GM19025 (cell line): ENCODE measurements around the gene ALOXE3.

Experiments used
- ATAC-seq: cut with Tn5 transposase; IDR thresholded peaks from one replicate; pipeline ENCODE4 v1.9.1; 2021; ENCODE audit warnings: mild to moderate bottlenecking, low read depth, moderate library complexity; ENCODE audit not compliant: unreplicated experiment

The ALOXE3 gene

DNA sequence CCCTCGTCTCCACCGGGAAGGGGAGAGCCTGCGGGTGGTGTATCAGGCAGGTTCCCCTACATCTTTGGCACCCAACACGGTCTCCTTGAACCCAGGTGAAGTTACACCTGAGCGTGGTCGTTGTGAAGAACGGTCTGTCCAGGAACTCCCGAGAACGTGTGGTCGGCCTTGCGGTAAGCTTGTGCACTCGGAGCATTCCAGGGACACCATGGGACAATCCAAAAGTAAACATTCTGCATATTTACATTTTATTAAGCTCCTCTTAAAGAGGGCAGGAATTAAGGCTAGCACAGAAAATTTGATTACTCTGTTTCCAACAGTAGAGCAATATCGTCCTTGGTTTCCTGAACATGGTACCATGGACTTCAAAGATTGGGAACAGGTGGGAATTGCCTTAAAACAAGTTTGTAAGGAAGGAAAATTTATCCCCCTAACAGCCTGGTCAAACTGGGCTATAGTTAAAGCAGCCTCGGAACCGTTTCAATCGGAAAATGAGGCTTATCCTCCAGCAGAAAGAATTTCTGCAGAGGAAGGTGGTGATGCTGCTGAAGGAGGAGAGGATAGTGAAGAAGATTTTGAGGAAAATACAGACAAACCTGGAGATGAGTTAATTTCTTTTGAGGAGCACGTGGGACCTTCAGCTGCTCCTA lies 61.2 kb downstream of the ALOXE3 start:
- ATAC-seq, result no peak

DNA sequence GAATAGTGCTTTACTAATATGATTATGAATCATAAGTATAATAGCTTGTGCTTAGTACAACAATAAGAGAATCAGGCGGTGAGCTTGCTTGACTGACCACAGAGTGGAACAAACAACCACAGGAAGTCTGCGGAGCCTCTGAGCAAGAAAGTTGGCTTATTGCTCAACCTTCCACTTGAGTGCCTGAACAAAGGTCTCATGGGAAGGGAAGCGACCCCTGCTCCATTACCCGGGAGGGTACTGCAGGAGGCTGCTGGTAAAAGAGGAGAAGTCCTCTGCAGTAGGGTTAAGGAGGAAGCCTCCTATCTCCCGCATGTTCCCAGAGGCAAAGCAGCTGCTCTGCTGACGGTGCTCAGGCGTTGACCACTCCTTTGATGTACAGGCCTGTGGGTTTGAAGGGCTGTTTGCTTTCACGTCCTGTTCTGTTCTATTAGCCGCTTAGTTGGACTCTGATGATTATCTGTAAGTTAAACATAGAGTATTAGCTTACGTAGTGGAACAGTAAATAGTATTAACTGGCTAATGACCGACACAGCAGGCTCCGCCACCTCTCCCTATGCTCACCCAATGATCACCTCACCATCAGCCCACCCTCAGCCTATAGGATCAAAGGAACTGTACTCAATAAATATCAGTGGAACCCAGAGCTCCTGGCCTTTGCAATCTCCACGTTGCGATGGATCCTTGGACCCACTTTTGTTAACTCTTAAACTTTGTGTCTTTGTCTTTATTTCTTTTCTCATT lies 61.9 kb downstream of the ALOXE3 start:
- no peak for ATAC-seq

DNA sequence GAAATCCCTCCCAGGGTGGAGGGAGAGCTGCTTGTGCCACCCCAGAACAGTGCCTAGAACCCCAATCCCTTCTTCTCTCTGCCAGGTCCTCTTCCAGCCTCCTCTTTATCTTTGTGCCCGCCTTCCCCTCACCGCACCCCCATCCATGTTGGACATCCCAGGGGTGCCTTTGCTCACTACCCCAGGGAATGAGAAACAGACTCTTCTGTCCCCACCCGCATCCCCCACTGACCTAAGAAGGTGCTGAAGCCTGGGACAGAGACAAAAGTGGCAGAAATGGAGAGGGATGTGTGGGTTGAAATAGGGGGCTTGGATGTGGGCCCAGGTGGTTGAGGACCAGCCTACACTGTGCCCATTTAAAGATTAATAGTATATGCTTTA lies 62.5 kb downstream of the ALOXE3 start:
- no peak for ATAC-seq

DNA sequence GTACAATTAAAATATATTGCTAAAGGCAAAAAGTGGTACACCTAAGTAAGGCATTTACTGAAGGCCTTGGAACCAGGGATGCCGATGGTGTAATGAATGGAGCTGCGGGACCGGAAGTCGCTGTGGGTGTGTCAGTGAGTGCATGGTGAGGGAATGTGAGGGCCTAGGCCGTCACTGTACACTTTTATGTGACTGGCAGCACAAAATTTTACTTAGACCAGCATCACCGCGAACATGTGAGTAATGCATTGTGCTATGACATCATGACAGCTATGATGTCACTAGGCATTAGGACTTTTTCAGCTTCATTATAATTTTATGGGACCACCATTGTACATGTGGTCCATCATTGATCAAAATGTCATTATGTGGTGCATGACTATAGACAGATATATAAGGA lies 64.7 kb downstream of the ALOXE3 start:
- ATAC-seq, result no peak

DNA sequence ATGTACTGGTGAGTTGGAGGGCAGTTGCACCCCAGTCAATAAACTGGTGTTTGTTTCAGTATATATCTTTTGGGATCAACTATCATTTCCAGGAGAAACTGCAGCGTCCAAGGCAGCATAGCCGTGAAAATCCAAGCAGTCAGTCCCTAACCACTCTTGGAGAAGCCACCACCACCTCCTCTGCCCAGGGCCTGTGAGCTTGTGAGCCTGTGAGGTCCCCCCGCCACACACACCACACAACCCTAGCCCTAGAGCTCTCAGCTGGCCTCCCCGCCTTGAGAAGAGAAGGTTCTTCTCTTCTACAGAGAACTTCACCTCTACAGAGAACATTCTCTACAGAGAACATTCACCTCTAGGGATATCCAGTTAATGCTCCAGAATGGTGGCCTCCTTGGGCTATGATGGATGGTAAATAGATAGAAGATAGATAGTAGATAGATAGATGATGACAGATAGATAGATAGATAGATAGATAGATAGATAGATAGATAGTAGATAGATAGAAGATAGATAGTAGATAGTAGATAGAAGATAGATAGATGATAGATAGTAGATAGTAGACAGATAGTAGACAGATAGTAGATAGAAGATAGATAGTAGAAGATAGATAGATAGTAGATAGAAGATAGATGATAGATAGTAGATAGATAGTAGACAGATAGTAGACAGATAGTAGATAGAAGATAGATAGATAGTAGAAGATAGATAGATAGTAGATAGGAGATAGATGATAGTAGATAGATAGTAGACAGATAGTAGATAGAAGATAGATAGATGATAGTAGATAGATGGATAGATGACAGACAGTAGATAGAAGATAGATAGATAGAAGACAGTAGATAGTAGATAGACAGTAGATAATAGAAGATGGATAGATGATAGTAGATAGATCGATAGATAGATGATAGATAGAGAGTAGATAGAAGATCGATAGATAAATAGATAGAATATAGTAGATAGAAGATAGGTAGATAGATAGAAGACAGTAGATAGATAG lies 65.8 kb downstream of the ALOXE3 start:
- ATAC-seq, result no peak

DNA sequence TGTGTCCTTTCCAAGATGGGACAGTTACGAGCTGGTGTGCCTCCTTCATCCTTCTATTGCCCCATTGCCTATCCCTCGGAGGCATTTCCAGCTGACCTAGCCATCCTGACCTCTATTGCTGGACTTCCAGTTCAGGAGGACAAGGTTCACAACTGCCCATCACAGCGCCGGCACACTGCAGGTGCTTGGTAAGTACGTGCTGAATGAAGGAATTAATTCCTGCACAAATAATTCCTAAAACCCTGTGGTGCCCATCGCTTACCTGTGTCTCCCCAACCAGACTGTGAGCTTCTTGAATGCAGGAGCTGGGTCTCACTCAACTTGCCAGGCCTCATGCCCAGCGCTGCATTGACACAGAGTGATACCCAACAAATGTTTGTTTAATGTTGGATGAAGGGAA lies 66.5 kb downstream of the ALOXE3 start:
- no peak for ATAC-seq

DNA sequence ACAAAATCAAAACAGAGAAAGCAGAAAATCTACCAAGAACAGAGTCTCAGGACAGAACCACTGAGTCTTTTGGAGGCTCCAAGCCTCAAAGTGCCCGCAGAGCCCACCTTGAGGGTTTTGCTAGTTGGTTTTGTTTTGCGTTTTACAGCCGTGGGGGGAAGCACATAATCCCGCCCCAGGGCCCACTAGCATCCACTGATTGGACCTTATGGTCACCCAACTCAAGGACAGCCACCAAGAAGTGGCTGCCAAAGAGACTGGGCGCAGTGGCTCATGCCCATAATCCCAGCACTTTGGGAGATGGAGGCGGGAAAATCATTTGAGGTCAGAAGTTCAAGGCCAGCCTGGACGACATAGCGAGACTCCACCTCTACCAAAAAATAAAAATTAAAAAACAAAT lies 69.6 kb downstream of the ALOXE3 start:
- no peak for ATAC-seq

DNA sequence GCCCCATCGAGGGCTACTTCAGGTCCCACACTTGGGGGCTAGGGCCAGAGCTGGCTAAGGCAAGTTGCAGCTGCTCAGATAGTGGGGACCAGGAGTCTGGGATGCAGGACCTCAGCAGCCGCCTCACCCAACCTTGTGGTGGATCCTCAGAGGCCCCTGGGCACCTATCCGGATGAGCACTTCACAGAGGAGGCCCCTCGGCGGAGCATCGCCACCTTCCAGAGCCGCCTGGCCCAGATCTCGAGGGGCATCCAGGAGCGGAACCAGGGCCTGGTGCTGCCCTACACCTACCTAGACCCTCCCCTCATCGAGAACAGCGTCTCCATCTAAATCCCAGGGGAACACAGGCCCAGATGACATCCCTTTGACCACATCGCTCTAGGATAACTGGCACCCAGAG lies 70.1 kb downstream of the ALOXE3 start:
- ATAC-seq, result no peak

DNA sequence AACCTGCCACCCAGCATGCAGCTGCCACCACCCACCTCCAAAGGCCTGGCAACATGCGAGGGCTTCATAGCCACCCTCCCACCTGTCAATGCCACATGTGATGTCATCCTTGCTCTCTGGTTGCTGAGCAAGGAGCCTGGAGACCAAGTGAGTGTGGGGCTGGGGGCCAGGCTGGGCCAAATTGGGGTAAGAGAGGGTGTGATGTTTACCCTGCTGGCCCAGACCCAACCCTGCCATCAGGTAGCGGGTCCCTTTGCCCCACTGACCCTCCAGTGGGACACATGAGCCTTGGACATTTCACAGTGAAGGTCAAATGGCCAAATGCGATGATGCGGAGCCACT lies 70.6 kb downstream of the ALOXE3 start:
- no peak for ATAC-seq

DNA sequence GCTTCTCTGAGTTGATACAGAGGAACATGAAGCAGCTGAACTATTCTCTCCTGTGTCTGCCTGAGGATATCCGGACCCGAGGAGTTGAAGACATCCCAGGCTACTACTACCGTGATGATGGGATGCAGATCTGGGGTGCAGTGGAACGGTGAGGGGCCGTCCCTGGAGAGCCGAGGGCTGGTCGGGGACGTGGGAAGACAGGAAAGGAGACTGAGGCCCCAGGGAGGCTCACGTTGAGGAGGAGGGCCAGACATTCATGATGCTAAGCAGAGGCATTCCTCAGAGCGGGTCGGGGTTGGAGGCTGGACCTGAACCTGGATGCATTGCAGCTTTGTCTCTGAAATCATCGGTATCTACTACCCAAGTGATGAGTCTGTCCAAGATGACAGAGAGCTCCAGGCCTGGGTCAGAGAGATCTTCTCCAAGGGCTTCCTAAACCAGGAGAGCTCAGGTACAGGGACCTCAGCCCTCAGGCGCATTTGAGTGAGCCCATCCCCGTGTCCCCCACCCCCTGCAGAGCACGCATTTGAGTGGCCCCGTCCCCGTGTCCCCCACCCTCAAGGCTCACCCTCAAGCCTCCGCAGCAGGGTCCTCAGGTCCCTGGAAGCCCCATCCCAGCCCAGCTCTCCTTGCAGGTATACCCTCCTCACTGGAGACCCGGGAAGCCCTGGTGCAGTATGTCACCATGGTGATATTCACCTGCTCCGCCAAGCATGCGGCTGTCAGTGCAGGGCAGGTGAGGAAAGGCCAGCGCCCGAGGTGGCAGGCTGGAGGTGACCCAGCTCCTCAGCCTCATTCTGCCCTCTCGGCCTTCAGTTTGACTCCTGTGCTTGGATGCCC lies 71.2 kb downstream of the ALOXE3 start:
- ATAC-seq, result no peak

DNA sequence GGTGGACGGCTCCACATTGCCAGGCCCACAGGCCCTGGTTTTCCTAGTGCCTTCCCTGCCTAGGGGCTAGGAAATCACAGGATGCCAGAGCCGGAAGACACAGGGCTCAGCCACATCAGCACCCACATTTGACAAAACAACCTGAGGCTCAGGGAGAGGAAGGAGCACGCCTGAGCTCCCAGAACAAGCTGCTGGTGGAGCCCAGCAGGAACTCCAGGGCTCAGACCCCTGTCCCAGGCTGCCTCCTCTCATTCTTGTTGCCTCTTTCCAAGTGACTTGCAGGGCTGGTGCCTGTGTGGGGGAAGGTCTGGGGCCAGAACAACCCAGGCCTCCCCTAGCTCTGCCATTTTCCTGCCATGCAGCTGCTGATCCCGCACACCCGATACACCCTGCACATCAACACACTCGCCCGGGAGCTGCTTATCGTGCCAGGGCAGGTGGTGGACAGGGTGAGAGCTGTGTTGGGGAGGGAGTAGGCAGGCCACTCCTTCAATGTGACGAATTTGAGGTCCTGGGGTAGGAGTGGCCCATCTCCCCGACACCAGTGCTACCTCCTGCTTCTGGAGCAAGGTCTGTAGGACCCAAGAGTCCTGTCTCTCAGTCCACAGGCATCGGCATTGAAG lies 71.9 kb downstream of the ALOXE3 start:
- no peak for ATAC-seq
